Gastroesophageal sphincter (tissue), 4 donors: ENCODE measurements around the gene RAB11A. TPM values are rescaled to one million over a fixed set of nuclear protein-coding genes. Genes with fewer than 3 reads are reported as not detected.

Source experiments
- ATAC-seq: fragments of 150-250 bp; one replicate; pipeline ENCODE4 v1.9.1; 2016; ENCODE audit warnings: mild to moderate bottlenecking, moderate library complexity
- H3K27ac ChIP-seq, 4 donors: fragments of 200-600 bp; sonication (generic) in 3 of 4; 1 replicate in 3 of 4; 2 replicates in 1 of 4; pipeline ENCODE4 v1.5.1; 2016 to 2019
- H3K27me3 ChIP-seq: fragments of 200-600 bp; sonication (generic); one replicate; pipeline ENCODE4 v1.5.1; 2019
- H3K36me3 ChIP-seq, 2 donors: fragments of 200-600 bp; sonication (generic); one replicate each; pipeline ENCODE4 v1.5.1; 2019; ENCODE audit warnings: control low read depth in 1 of 2
- H3K4me1 ChIP-seq, 3 donors: fragments of 200-600 bp; sonication (generic); 1 replicate in 2 of 3; 2 replicates in 1 of 3; pipeline ENCODE4 v1.5.1; 2016 to 2019; ENCODE audit warnings: control low read depth in 2 of 3
- H3K4me3 ChIP-seq, 2 donors: fragments of 200-600 bp; sonication (generic); one replicate each; pipeline ENCODE4 v1.5.1; 2019; ENCODE audit warnings: mild to moderate bottlenecking in 1 of 2, moderate library complexity in 1 of 2
- H3K9me3 ChIP-seq, 3 donors: fragments of 200-600 bp; sonication (generic); one replicate each; pipeline ENCODE4 v1.5.1; 2017 to 2019; ENCODE audit warnings: control low read depth in 2 of 3
- CTCF ChIP-seq, 4 experiments: fragments of 200-600 bp in 2 of 4; fragments of 450-650 bp in 2 of 4; sonication (generic) in 1 of 4; IDR thresholded peaks; one replicate each; pipeline ENCODE4 v1.5.1; 2017 to 2019; ENCODE audit warnings: antibody characterized with exemption in 4 of 4, mild to moderate bottlenecking in 2 of 4, moderate library complexity in 2 of 4
- EP300 ChIP-seq: sonication (generic); formaldehyde crosslinking; IDR thresholded peaks from one replicate; pipeline ENCODE4 v1.6.1; 2017; ENCODE audit warnings: antibody characterized with exemption, mild to moderate bottlenecking
- POLR2A ChIP-seq, 2 donors: fragments of 450-650 bp; IDR thresholded peaks; one replicate each; pipeline ENCODE4 v1.6.1; 2017; ENCODE audit warnings: antibody characterized with exemption in 2 of 2, mild to moderate bottlenecking in 2 of 2, moderate library complexity in 1 of 2
- POLR2AphosphoS5 ChIP-seq: sonication (generic); formaldehyde crosslinking; IDR thresholded peaks from one replicate; pipeline ENCODE4 v1.6.1; 2017; ENCODE audit warnings: antibody characterized with exemption
- WGBS, 2 donors: methylation state at CpG; one replicate each; pipeline ENCODE4 v1.1.5; 2018; ENCODE audit warnings: low coverage in 1 of 2; 5-methylcytosine and 5-hydroxymethylcytosine counted together
- total RNA-seq, 4 donors: library from RNA; depleted of rRNA; stranded (reverse); fragments of >200 nt; gene quantifications; one replicate each; pipeline ENCODE4 v1.1.0, GENCODE V29; 2016

RAB11A gene
- total RNA-seq, 4 donors from 2014 or later = 120 to 257 (median 135) TPM

- Histone ChIP-seq H3K9me3 (no peaks in the 10 kb centered on the region), H3K27ac (no peak overlapping the region), H3K27me3 (no peaks in the 10 kb centered on the region), H3K36me3 (peaks cover 0 to 3% of the 10 kb centered on the region in 2 donors), H3K4me3 (no peak overlapping the region), H3K4me1 (peaks cover 0 to 16% (median 0%) of the 10 kb centered on the region in 3 donors)
- 60 to 81% methylated on average over 3 of the region's 3 CpGs for WGBS, 2 donors
- TF ChIP-seq EP300 (no peak), POLR2A (IDR thresholded peaks at IDR 0.05) (no peak), POLR2AphosphoS5 (no peak), CTCF (IDR thresholded peaks at IDR 0.05) (no peak)
- no peak for ATAC-seq
Observed at GRCh38 chr15:65917407-65917756, 48.1 kb downstream of the RAB11A start.

DNA sequence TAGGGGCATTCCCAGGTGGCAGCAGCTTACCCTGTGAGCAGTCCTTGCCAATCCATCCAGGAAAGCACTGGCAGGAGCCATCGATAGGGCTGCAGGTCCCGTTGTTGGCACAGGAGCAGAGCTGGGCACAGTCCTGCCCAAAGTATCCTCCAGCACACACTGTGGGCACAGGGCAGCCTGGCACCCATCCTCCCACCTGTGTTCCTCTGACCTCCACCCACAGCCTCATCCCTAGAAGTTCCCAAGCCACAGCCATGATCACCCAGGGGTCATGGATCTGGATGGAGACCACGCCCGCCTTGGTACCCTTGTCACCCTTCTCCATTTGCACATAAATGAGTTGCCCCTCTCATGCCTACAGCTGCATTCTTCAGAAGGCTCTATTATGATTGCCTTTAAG, 48.6 kb downstream of the RAB11A start:
- Histone ChIP-seq H3K4me1 (peaks cover 0 to 16% (median 0%) of the 10 kb centered on the region in 3 donors), H3K27ac (no peak overlapping the region), H3K4me3 (no peak overlapping the region), H3K27me3 (no peaks in the 10 kb centered on the region), H3K36me3 (no peaks in the 10 kb centered on the region), H3K9me3 (no peaks in the 10 kb centered on the region)
- 82% methylated on average over 2 of the region's 4 CpGs; no CpG with 5 or more reads in 1 of the 2 donors for WGBS, 2 donors
- no peak for ATAC-seq
- TF ChIP-seq POLR2AphosphoS5 (no peak), CTCF (IDR thresholded peaks at IDR 0.05) (no peak), EP300 (no peak), POLR2A (IDR thresholded peaks at IDR 0.05) (no peak)

DNA sequence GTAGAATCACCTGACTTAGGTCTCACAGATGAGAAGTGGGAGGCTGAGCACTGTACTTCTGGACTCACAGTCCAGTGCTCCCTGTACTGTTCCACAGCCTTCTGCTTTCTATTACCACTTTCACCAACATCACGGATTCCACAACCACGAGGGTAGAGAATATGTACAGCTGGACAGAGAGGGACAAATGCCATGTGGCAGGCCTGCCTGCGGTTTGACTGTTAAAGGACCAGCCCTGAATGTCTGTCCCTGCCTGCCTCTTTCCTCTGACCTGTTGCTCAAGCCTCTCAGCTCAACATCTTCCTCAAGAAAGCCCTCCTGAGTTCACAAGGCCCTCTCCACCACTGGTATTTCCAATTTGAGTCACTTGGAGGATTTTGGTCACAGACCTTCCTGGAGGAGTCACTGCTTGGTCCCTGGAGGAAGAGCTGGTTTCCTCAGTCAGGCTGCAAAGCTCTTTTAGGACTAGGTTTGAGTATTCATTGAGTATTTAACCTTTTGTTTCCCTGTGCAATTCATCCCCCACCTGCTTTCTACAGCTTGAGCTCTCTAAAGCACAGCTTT, 49.1 kb downstream of the RAB11A start:
- Histone ChIP-seq H3K27ac (no peak overlapping the region), H3K4me3 (no peak overlapping the region), H3K4me1 (peaks cover 0 to 16% (median 0%) of the 10 kb centered on the region in 3 donors), H3K9me3 (no peaks in the 10 kb centered on the region), H3K36me3 (no peaks in the 10 kb centered on the region), H3K27me3 (no peaks in the 10 kb centered on the region)
- no peak for TF ChIP-seq POLR2AphosphoS5
- TF ChIP-seq EP300 = no peak
- no peak for TF ChIP-seq POLR2A (IDR thresholded peaks at IDR 0.05)
- TF ChIP-seq CTCF (IDR thresholded peaks at IDR 0.05) = no peak
- ATAC-seq = no peak
- 92 to 100% methylated on average over 1 to 2 of the region's 3 CpGs for WGBS, 2 donors

GRCh38 chr15:65918945-65919344, 49.7 kb downstream of the RAB11A start:
- ATAC-seq = no peak
- no peak overlapping the region for H3K27ac ChIP-seq
- WGBS, 2 donors = 88 to 98% methylated on average over 4 to 5 of the region's 5 CpGs
- H3K27me3 ChIP-seq = no peaks in the 10 kb centered on the region
- no peak for TF ChIP-seq POLR2AphosphoS5
- no peak for TF ChIP-seq CTCF (IDR thresholded peaks at IDR 0.05)
- TF ChIP-seq POLR2A (IDR thresholded peaks at IDR 0.05) = no peak
- no peak for TF ChIP-seq EP300
- H3K36me3 ChIP-seq = no peaks in the 10 kb centered on the region
- peaks cover 0 to 16% (median 0%) of the 10 kb centered on the region in 3 donors for H3K4me1 ChIP-seq
- no peak overlapping the region for H3K4me3 ChIP-seq
- H3K9me3 ChIP-seq = no peaks in the 10 kb centered on the region

- no peaks in the 10 kb centered on the region for H3K27me3 ChIP-seq
- H3K27ac ChIP-seq = no peak overlapping the region
- WGBS, 2 donors = 90 to 95% methylated on average over 7 to 9 of the region's 9 CpGs
- no peak for ATAC-seq
- H3K4me1 ChIP-seq = peaks cover 0 to 16% (median 0%) of the 10 kb centered on the region in 3 donors
- no peaks in the 10 kb centered on the region for H3K36me3 ChIP-seq
- no peak for TF ChIP-seq CTCF (IDR thresholded peaks at IDR 0.05)
- TF ChIP-seq EP300 = no peak
- TF ChIP-seq POLR2A (IDR thresholded peaks at IDR 0.05) = no peak
- no peak for TF ChIP-seq POLR2AphosphoS5
- H3K9me3 ChIP-seq = no peaks in the 10 kb centered on the region
- no peak overlapping the region for H3K4me3 ChIP-seq
Observed at GRCh38 chr15:65919353-65919752, 50.1 kb downstream of the RAB11A start.
